ENCODE results near the gene PA2G4.

DNA sequence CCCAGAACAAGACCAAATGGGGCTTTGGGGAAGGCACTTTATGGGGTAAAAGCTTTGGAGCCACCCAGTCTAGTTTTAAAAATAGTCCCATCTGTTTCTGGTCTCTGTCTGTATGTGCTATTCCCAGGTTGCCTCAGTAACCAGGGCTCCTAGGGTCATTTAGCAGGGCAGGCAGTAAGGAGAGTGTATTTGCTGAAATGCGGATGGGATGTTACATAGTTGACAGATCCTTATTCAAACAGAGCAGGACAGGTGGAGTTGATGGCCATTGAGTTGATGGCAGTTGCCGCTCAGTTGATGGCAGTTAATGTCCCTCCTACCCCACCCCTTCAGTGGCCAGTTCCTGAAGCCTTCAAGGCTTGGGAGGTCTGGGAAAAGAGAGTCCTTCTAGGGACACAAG is 18.3 kb downstream of the PA2G4 start:
- TF ChIP-seq, protein P1, sequence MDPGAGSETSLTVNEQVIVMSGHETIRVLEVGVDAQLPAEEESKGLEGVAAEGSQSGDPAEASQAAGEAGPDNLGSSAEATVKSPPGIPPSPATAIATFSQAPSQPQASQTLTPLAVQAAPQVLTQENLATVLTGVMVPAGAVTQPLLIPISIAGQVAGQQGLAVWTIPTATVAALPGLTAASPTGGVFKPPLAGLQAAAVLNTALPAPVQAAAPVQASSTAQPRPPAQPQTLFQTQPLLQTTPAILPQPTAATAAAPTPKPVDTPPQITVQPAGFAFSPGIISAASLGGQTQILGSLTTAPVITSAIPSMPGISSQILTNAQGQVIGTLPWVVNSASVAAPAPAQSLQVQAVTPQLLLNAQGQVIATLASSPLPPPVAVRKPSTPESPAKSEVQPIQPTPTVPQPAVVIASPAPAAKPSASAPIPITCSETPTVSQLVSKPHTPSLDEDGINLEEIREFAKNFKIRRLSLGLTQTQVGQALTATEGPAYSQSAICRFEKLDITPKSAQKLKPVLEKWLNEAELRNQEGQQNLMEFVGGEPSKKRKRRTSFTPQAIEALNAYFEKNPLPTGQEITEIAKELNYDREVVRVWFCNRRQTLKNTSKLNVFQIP (CRISPR knock-in tag; IDR thresholded peaks at IDR 0.05; ENCODE audit: borderline replicate concordance, low read depth), result no peak
- TF ChIP-seq, protein P2, sequence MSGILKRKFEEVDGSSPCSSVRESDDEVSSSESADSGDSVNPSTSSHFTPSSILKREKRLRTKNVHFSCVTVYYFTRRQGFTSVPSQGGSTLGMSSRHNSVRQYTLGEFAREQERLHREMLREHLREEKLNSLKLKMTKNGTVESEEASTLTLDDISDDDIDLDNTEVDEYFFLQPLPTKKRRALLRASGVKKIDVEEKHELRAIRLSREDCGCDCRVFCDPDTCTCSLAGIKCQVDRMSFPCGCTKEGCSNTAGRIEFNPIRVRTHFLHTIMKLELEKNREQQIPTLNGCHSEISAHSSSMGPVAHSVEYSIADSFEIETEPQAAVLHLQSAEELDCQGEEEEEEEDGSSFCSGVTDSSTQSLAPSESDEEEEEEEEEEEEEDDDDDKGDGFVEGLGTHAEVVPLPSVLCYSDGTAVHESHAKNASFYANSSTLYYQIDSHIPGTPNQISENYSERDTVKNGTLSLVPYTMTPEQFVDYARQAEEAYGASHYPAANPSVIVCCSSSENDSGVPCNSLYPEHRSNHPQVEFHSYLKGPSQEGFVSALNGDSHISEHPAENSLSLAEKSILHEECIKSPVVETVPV (CRISPR knock-in tag; IDR thresholded peaks at IDR 0.05), result no peak
- TF ChIP-seq GLIS3 (CRISPR knock-in tag; IDR thresholded peaks at IDR 0.05) (no peak), TCF4 (CRISPR knock-in tag; IDR thresholded peaks at IDR 0.05; ENCODE audit: borderline replicate concordance) (no peak), ZFP3 (CRISPR knock-in tag; IDR thresholded peaks at IDR 0.05) (no peak), ZFP30 (CRISPR knock-in tag; IDR thresholded peaks at IDR 0.05) (no peak), ZNF565 (CRISPR knock-in tag; conservative IDR thresholded peaks at IDR 0.05; ENCODE audit: low read depth) (no peak), BACH2 (CRISPR knock-in tag; IDR thresholded peaks at IDR 0.05; ENCODE audit: borderline replicate concordance) (no peak), ARNTL (CRISPR knock-in tag; IDR thresholded peaks at IDR 0.05; ENCODE audit: borderline replicate concordance, low read depth) (no peak), RARB (CRISPR knock-in tag; IDR thresholded peaks at IDR 0.05) (no peak), ZC3H10 (CRISPR knock-in tag; IDR thresholded peaks at IDR 0.05) (no peak)
- TF ChIP-seq, protein P3, sequence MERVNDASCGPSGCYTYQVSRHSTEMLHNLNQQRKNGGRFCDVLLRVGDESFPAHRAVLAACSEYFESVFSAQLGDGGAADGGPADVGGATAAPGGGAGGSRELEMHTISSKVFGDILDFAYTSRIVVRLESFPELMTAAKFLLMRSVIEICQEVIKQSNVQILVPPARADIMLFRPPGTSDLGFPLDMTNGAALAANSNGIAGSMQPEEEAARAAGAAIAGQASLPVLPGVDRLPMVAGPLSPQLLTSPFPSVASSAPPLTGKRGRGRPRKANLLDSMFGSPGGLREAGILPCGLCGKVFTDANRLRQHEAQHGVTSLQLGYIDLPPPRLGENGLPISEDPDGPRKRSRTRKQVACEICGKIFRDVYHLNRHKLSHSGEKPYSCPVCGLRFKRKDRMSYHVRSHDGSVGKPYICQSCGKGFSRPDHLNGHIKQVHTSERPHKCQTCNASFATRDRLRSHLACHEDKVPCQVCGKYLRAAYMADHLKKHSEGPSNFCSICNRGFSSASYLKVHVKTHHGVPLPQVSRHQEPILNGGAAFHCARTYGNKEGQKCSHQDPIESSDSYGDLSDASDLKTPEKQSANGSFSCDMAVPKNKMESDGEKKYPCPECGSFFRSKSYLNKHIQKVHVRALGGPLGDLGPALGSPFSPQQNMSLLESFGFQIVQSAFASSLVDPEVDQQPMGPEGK (CRISPR knock-in tag; IDR thresholded peaks at IDR 0.05; ENCODE audit: borderline replicate concordance), result no peak
